ENCODE results near the gene PPL.

The PPL gene

DNA sequence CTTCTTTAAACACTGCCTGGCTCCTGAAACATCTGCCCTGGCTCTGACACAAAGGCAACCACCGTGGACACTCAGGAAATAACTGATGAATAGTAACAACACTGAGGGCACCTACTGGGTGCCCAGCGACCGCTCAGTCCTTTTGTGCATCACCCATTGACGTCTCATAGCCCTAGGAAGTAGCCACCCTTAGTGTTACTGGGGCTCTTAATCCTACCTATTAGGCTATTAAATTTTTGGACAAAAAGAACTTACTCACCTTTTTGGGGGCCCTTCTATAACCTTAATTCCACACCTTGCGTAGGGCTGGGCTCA, 11.7 kb downstream of the PPL start:
- DNase-seq (no peak), ATAC-seq (ENCODE audit: insufficient read depth, low read depth) (no peak)
- Histone ChIP-seq H3K4me3 (ENCODE audit: low read depth in 1 of 2, low read length in 2 of 2) (no peak overlapping the region), H3K36me3 (ENCODE audit: insufficient read depth, low read length) (no peaks in the 10 kb centered on the region), H3K4me1 (ENCODE audit: insufficient read depth, low read length) (no peaks in the 10 kb centered on the region), H3K9me3 (ENCODE audit: insufficient read depth, low read length, severe bottlenecking) (peaks cover 11% of the 10 kb centered on the region), H2AFZ (ENCODE audit: low read depth, low read length) (no peak overlapping the region), H3K4me2 (ENCODE audit: insufficient read depth, low read length) (no peak overlapping the region), H3K27me3 (ENCODE audit: insufficient read depth, low read length, poor library complexity) (no peaks in the 10 kb centered on the region), H3K9ac (ENCODE audit: low read depth, low read length) (no peak overlapping the region), H3K27ac (ENCODE audit: low read length) (no peak overlapping the region), H3K79me2 (ENCODE audit: insufficient read depth, low read length) (no peaks in the 10 kb centered on the region), H4K20me1 (ENCODE audit: insufficient read depth, low read length) (no peaks in the 10 kb centered on the region)
- TF ChIP-seq EZH2 (IDR thresholded peaks at IDR 0.05; ENCODE audit: borderline replicate concordance, low read depth, low read length, severe bottlenecking) = no peak
- TF ChIP-seq, protein P1, sequence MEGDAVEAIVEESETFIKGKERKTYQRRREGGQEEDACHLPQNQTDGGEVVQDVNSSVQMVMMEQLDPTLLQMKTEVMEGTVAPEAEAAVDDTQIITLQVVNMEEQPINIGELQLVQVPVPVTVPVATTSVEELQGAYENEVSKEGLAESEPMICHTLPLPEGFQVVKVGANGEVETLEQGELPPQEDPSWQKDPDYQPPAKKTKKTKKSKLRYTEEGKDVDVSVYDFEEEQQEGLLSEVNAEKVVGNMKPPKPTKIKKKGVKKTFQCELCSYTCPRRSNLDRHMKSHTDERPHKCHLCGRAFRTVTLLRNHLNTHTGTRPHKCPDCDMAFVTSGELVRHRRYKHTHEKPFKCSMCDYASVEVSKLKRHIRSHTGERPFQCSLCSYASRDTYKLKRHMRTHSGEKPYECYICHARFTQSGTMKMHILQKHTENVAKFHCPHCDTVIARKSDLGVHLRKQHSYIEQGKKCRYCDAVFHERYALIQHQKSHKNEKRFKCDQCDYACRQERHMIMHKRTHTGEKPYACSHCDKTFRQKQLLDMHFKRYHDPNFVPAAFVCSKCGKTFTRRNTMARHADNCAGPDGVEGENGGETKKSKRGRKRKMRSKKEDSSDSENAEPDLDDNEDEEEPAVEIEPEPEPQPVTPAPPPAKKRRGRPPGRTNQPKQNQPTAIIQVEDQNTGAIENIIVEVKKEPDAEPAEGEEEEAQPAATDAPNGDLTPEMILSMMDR (IDR thresholded peaks at IDR 0.05; ENCODE audit: borderline replicate concordance, extremely low read depth, low read length, poor library complexity, severe bottlenecking) = no peak

DNA sequence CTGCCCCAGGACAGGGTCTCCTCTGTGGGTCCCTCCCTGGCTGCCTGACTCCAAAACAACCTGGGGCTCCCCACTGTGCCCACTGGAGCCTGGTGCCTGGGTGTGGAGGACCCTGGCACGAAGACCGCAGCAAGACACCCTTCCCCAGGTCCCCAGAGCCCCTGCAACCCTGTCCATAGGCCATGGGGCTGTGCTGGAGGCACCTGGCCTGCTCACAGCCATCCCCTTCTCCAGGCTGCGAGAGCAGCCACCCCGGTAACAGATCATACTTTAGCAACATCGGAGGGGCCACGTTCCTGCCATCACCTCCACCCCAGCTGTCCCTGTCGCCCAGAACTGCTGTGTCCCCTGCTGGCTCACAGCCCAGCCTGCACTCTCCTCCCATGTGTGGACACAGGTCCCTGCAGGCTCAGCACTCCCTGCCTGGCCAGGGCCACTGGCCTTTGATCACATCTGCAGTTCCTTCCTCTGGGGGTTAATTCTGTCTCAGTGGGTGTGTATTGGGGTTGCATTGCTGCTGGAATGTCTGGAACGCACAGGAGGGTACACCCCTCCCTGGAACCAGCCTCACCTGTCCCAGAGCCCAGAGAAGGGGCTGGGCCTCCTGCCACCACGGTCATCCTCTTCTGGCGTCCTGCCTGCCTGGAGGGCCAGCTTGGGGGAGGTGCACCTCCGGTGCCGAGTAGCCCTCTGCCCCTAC, 12.2 kb downstream of the PPL start:
- ATAC-seq (ENCODE audit: insufficient read depth, low read depth) (no peak), DNase-seq (no peak)
- H3K27me3 ChIP-seq (ENCODE audit: insufficient read depth, low read length, poor library complexity) = no peaks in the 10 kb centered on the region
- H2AFZ ChIP-seq (ENCODE audit: low read depth, low read length) = no peak overlapping the region
- H3K4me2 ChIP-seq (ENCODE audit: insufficient read depth, low read length) = no peak overlapping the region
- H3K36me3 ChIP-seq (ENCODE audit: insufficient read depth, low read length) = no peaks in the 10 kb centered on the region
- H3K27ac ChIP-seq (ENCODE audit: low read length) = no peak overlapping the region
- no peaks in the 10 kb centered on the region for H4K20me1 ChIP-seq (ENCODE audit: insufficient read depth, low read length)
- H3K9me3 ChIP-seq (ENCODE audit: insufficient read depth, low read length, severe bottlenecking) = peaks cover 11% of the 10 kb centered on the region
- H3K4me3 ChIP-seq (ENCODE audit: low read depth in 1 of 2, low read length in 2 of 2) = no peak overlapping the region
- H3K79me2 ChIP-seq (ENCODE audit: insufficient read depth, low read length) = no peaks in the 10 kb centered on the region
- H3K9ac ChIP-seq (ENCODE audit: low read depth, low read length) = no peak overlapping the region
- no peaks in the 10 kb centered on the region for H3K4me1 ChIP-seq (ENCODE audit: insufficient read depth, low read length)
- TF ChIP-seq, protein P1 (IDR thresholded peaks at IDR 0.05; ENCODE audit: borderline replicate concordance, extremely low read depth, low read length, poor library complexity, severe bottlenecking) = no peak
- no peak for TF ChIP-seq EZH2 (IDR thresholded peaks at IDR 0.05; ENCODE audit: borderline replicate concordance, low read depth, low read length, severe bottlenecking)

DNA sequence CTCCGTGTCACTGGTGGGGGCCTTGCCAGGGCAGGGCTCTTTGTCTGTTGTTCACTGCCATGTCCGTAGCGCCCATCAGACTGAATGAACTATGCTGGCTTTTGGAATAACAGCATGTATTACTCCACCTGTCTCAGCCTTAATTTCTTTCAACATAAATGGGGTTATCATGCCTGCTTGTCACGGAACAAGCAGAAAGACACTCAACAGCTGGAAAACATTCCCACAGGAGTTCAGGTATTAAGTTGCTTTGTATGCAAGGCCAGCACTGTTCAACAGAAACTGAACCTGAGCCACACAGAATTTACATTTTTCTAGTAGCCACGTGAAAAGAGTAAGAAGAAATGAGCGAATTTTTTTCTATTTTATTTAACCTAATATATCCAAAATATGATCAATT, 13.1 kb downstream of the PPL start:
- TF ChIP-seq EZH2 (IDR thresholded peaks at IDR 0.05; ENCODE audit: borderline replicate concordance, low read depth, low read length, severe bottlenecking) = no peak
- TF ChIP-seq, protein P1 (IDR thresholded peaks at IDR 0.05; ENCODE audit: borderline replicate concordance, extremely low read depth, low read length, poor library complexity, severe bottlenecking) = no peak
- H2AFZ ChIP-seq (ENCODE audit: low read depth, low read length) = no peak overlapping the region
- no peaks in the 10 kb centered on the region for H3K79me2 ChIP-seq (ENCODE audit: insufficient read depth, low read length)
- H3K4me1 ChIP-seq (ENCODE audit: insufficient read depth, low read length) = no peaks in the 10 kb centered on the region
- H3K27me3 ChIP-seq (ENCODE audit: insufficient read depth, low read length, poor library complexity) = peaks cover 2% of the 10 kb centered on the region
- no peak overlapping the region for H3K9ac ChIP-seq (ENCODE audit: low read depth, low read length)
- H3K4me2 ChIP-seq (ENCODE audit: insufficient read depth, low read length) = no peak overlapping the region
- no peak overlapping the region for H3K27ac ChIP-seq (ENCODE audit: low read length)
- peaks cover 11% of the 10 kb centered on the region for H3K9me3 ChIP-seq (ENCODE audit: insufficient read depth, low read length, severe bottlenecking)
- no peaks in the 10 kb centered on the region for H4K20me1 ChIP-seq (ENCODE audit: insufficient read depth, low read length)
- H3K4me3 ChIP-seq (ENCODE audit: low read depth in 1 of 2, low read length in 2 of 2) = no peak overlapping the region
- DNase-seq = no peak
- no peak for ATAC-seq (ENCODE audit: insufficient read depth, low read depth)
- H3K36me3 ChIP-seq (ENCODE audit: insufficient read depth, low read length) = no peaks in the 10 kb centered on the region

Data from DND-41 (cell line).